Raji (cell line): ENCODE measurements around the gene TBC1D17.

Experiments
- POLR2A ChIP-seq: IDR thresholded peaks from 2 replicates; pipeline ENCODE4 v1.6.1; 2011; ENCODE audit warnings: low read depth, low read length, control low read depth; ENCODE audit not compliant: insufficient read depth

The TBC1D17 gene

DNA sequence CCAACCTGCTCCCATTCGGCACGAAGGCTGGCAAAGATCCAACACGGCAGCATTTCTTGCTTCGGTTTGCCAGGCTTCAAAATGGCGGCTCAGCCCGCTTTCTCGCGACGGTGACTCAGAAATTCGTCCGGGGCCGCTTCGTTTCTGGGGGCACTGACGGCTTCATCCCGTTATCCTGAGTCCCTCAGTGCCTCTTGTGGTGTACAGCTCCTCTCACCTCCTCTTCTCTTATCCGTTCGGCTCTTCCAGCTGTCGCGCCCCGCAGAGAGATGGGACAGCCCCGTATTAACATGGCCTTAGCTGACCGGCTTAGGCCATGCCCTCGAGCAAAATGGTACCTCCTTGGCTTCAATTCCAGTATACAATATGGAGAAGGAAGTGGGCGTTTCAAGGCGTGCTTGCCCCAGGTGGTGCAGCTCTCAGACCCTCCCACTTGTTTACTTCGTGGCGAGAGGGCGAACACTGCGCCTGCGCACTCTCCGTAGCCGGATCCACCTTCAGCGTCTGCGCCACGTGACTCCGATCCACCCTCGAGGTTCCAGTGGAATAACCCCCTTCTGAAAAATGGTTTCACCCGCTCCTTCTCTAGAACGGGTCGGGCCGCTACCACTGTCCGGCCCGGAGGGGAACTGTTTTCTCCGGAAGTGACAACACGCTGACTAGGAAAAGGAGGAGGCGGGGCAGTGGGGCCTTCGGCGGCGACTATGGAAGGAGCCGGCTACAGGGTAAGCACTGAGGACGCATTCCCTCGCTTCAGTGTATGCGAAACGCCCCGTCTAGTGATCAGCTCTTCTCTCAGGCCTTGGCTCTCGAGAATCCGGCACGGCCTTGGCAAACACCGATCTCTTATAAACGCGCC lies at the start of gene TBC1D17, which contains the start of gene AKT1S1:
Gene TBC1D17, plus strand, starts transcription at position 683 of the 859 bp plus-strand sequence. Its CDS starts 22 bp downstream, at position 705.
Gene AKT1S1, minus strand, starts transcription at position 336 of the 859 bp plus-strand sequence. CDS start 4,060 bp downstream, outside the sequence.
- peak; percentile 77; the same call in 1 of the 2 replicates for TF ChIP-seq POLR2A

- no peak for TF ChIP-seq POLR2A
Measured at GRCh38 chr19:49829200-49829599, 48.3 kb upstream of the TBC1D17 start.

- no peak for TF ChIP-seq POLR2A
Measured at GRCh38 chr19:49829721-49830120, 47.8 kb upstream of the TBC1D17 start.

GRCh38 chr19:49830766-49831165 lies 46.7 kb upstream of the TBC1D17 start:
- no peak for TF ChIP-seq POLR2A

DNA sequence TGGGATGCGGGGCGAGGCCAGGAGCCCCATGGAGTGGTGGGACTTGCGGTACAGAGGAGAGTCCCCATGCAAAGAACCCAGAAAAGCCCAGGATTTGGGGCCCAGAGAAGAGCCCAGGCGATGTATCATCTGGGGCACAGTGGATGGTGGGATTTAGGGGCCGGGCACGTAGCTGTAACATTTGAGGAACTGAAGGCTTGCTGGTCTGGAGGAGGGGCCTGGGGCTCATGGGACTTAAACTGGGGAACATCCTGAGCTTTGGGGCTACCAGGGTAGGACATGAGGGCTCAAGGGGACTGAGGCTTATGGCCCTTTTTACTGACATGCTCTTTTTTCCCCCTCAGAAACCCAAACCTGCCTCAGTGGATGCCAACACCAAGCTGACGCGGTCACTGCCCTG lies 45.9 kb upstream of the TBC1D17 start:
- no peak for TF ChIP-seq POLR2A

- TF ChIP-seq POLR2A: no peak
Measured at GRCh38 chr19:49832556-49832955, 44.9 kb upstream of the TBC1D17 start.

- TF ChIP-seq POLR2A: no peak
Measured at GRCh38 chr19:49833599-49833998, 43.9 kb upstream of the TBC1D17 start.

GRCh38 chr19:49835562-49835961 lies 41.9 kb upstream of the TBC1D17 start:
- no peak for TF ChIP-seq POLR2A

GRCh38 chr19:49836176-49837008 lies 41.1 kb upstream of the TBC1D17 start:
- TF ChIP-seq POLR2A: no peak

GRCh38 chr19:49837009-49837310 lies 40.5 kb upstream of the TBC1D17 start:
- TF ChIP-seq POLR2A: no peak

DNA sequence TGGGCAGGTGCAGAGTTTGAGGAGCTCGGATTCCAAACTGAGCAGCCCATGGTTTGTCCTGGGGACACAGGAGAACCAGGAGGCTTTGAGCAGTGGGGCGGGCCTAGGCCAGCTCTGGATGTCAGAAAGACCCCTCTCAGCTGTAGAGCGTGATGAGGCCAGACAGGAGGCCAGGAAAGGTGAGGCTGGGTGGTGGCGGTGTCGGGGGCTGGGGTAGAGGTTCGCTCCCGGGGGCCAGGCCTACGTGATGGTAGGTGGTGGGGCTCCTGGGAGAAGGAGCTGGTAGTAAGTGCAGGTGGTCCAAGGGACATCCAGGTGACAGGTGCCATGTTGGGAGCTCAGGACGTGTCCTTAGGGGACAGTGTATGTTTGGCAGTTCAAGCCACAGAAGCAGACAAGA lies 40.1 kb upstream of the TBC1D17 start:
- TF ChIP-seq POLR2A: no peak

GRCh38 chr19:49838885-49839588 lies 38.5 kb upstream of the TBC1D17 start:
- TF ChIP-seq POLR2A: no peak

DNA sequence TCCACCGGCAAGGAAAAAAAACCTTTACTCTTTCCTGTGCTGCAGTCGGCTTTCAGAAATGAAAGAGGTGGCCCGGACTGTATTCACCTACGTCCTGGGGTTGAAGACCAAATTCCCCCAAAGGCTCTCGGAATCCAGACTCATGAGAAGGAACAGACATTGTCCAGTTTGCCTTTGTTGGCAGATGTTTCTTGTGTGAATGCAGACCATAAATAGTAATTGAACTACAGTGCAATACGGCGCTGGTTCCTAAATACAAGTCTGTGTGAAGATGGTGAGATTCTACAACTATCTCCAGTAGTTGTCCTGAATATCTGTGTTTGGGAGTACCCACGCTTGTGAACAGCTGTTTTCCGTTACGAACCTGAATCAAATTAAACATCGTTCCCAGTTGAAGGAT lies 37.8 kb upstream of the TBC1D17 start:
- no peak for TF ChIP-seq POLR2A

GRCh38 chr19:49840321-49840720 lies 37.2 kb upstream of the TBC1D17 start:
- no peak for TF ChIP-seq POLR2A

GRCh38 chr19:49840736-49841249 lies 36.7 kb upstream of the TBC1D17 start:
- TF ChIP-seq POLR2A: no peak

DNA sequence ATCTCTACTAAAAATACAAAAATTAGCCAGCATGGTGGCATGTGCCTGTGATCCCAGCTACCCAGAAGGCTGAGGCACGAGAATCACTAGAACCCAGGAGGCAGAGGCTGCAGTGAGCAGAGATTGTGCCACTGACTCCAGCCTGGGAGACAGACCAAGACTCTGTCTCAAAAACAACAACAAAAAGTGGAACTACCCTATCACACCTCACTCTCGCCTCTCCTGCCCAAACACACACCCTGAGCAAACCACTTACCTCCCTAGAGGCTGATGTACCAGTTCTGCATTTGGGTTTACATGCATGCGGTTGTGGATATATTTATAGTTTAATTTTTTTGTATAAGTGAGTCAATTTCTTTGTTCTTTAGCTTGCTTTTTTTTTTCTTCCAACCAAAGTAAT lies 34.2 kb upstream of the TBC1D17 start:
- no peak for TF ChIP-seq POLR2A
